ENCODE results near the gene CFDP1. TPM values are rescaled to one million over a fixed set of nuclear protein-coding genes. Genes with fewer than 3 reads are reported as not detected.
A peak's percentile ranks its signal among the peaks of the same experiment; 100 is the strongest.

The CFDP1 gene
- total and polyA plus RNA-seq, 4 donors, result 44.8 to 105 (median 64.1) TPM

GRCh38 chr16:75380870-75381269 lies 52.4 kb downstream of the CFDP1 start:
- Histone ChIP-seq H3K4me1 (ENCODE audit: control insufficient read depth in 5 of 5, insufficient read depth in 5 of 5, low read length in 5 of 5) (peaks cover 0 to 9% (median 6%) of the 10 kb centered on the region in 5 donors), H3K27ac (ENCODE audit: low read depth in 1 of 2, low read length in 1 of 2) (no peak overlapping the region), H3K36me3 (ENCODE audit: control insufficient read depth in 4 of 4, insufficient read depth in 4 of 4, low read length in 4 of 4) (peaks cover 0 to 8% (median 2%) of the 10 kb centered on the region in 4 donors), H3K4me3 (no peak overlapping the region), H3K27me3 (ENCODE audit: control insufficient read depth in 3 of 3, insufficient read depth in 3 of 3, low read length in 2 of 3) (no peaks in the 10 kb centered on the region), H3K9me3 (ENCODE audit: control insufficient read depth in 4 of 4, insufficient read depth in 3 of 4, low read length in 3 of 4) (no peaks in the 10 kb centered on the region), H3K9ac (ENCODE audit: insufficient read depth in 1 of 2, low read length in 2 of 2) (no peak overlapping the region)
- WGBS, 2 donors, result 25 to 26% methylated on average over 2 of the region's 2 CpGs
- TF ChIP-seq, protein P1, sequence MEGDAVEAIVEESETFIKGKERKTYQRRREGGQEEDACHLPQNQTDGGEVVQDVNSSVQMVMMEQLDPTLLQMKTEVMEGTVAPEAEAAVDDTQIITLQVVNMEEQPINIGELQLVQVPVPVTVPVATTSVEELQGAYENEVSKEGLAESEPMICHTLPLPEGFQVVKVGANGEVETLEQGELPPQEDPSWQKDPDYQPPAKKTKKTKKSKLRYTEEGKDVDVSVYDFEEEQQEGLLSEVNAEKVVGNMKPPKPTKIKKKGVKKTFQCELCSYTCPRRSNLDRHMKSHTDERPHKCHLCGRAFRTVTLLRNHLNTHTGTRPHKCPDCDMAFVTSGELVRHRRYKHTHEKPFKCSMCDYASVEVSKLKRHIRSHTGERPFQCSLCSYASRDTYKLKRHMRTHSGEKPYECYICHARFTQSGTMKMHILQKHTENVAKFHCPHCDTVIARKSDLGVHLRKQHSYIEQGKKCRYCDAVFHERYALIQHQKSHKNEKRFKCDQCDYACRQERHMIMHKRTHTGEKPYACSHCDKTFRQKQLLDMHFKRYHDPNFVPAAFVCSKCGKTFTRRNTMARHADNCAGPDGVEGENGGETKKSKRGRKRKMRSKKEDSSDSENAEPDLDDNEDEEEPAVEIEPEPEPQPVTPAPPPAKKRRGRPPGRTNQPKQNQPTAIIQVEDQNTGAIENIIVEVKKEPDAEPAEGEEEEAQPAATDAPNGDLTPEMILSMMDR (IDR thresholded peaks at IDR 0.05; ENCODE audit: control extremely low read depth, extremely low read depth), result no peak
- ATAC-seq (ENCODE audit: insufficient read depth, low FRiP score), result no peak
- DNase-seq, result peak in 1 of 3 donors; percentile 45

DNA sequence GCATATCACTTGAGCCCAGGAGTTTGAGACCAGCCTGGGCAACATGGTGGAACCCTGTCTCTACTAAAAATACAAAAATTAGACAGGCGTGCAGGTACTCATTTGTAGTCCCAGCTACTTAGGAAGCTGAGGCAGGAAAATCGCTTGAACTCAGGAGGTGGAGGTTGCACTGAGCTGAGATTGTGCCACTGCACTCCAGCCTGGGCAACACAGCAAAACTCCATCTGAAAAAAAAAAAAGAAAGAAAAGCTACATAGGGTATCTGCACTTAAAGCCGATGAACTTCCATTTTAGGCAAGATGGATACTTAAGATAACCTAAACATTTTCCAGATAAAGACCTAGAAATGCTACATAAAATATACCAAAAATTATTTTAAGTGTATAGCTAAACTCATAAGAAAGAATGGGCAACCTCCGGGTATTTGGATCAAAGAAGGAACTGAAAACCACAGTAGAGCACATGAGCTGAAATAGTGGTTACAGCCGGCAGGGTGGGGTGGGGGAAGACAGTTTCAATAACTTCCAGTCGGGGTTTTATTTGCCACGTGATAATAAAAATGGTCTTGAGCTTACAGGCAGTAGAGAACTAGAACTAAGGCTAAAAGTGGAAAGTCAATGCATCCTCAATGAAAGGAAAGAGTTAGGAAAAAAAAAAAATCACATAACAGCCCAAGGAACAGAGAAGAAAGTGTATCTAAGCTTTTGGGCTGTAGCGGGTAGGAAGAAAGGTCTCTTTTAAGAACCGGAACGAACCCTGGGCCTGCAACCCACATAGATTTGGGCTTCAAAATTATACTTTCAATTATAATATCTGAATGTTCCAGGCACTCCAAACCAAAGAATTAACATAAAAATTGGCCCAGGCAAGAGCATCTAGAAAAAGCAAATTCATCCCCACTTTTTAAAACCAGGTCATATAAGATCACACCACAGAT lies 53.1 kb downstream of the CFDP1 start:
- DNase-seq, result no peak
- peaks cover 0 to 9% (median 4%) of the 10 kb centered on the region in 5 donors for H3K4me1 ChIP-seq (ENCODE audit: control insufficient read depth in 5 of 5, insufficient read depth in 5 of 5, low read length in 5 of 5)
- no peak overlapping the region for H3K4me3 ChIP-seq
- H3K9ac ChIP-seq (ENCODE audit: insufficient read depth in 1 of 2, low read length in 2 of 2), result no peak overlapping the region
- H3K36me3 ChIP-seq (ENCODE audit: control insufficient read depth in 4 of 4, insufficient read depth in 4 of 4, low read length in 4 of 4), result peaks cover 0 to 8% (median 2%) of the 10 kb centered on the region in 4 donors
- peak overlapping the region in 1 of 2 donors; percentile 31 for H3K27ac ChIP-seq (ENCODE audit: low read depth in 1 of 2, low read length in 1 of 2)
- peak; percentile 42 for ATAC-seq (ENCODE audit: insufficient read depth, low FRiP score)
- TF ChIP-seq, protein P1 (IDR thresholded peaks at IDR 0.05; ENCODE audit: control extremely low read depth, extremely low read depth), result no peak
- no peaks in the 10 kb centered on the region for H3K9me3 ChIP-seq (ENCODE audit: control insufficient read depth in 4 of 4, insufficient read depth in 3 of 4, low read length in 3 of 4)
- H3K27me3 ChIP-seq (ENCODE audit: control insufficient read depth in 3 of 3, insufficient read depth in 3 of 3, low read length in 2 of 3), result no peaks in the 10 kb centered on the region
- 43 to 60% methylated on average over 10 of the region's 10 CpGs for WGBS, 2 donors

DNA sequence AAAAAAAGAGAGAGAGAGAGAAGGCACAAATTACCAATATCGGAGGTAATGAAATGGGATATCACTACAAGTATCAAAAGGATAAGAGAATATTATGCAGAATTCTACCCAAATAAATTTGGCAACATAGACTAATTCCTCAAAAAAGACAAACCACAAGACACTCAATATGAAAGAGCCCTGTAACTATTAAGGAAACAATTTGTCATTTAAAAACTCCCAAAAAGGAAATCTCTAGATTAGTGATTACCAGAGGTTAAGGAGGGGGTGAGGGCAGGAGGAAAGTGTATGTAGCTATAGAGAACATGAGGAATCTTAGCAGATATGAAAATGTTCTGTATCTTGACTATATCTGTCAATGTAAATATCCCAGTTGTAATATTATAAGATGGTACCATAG lies 54.0 kb downstream of the CFDP1 start:
- Histone ChIP-seq H3K27me3 (ENCODE audit: control insufficient read depth in 3 of 3, insufficient read depth in 3 of 3, low read length in 2 of 3) (no peaks in the 10 kb centered on the region), H3K4me1 (ENCODE audit: control insufficient read depth in 5 of 5, insufficient read depth in 5 of 5, low read length in 5 of 5) (peaks cover 0 to 9% (median 3%) of the 10 kb centered on the region in 5 donors), H3K9ac (ENCODE audit: insufficient read depth in 1 of 2, low read length in 2 of 2) (no peak overlapping the region), H3K9me3 (ENCODE audit: control insufficient read depth in 4 of 4, insufficient read depth in 3 of 4, low read length in 3 of 4) (no peaks in the 10 kb centered on the region), H3K4me3 (no peak overlapping the region), H3K27ac (ENCODE audit: low read depth in 1 of 2, low read length in 1 of 2) (no peak overlapping the region), H3K36me3 (ENCODE audit: control insufficient read depth in 4 of 4, insufficient read depth in 4 of 4, low read length in 4 of 4) (peaks cover 0 to 8% (median 2%) of the 10 kb centered on the region in 4 donors)
- TF ChIP-seq, protein P1 (IDR thresholded peaks at IDR 0.05; ENCODE audit: control extremely low read depth, extremely low read depth), result no peak
- DNase-seq, result no peak
- 48 to 100% methylated on average over 1 of the region's 1 CpG for WGBS, 2 donors
- ATAC-seq (ENCODE audit: insufficient read depth, low FRiP score), result no peak
